ENCODE measurements around the gene EEF1AKMT4. TPM values are rescaled to one million over a fixed set of nuclear protein-coding genes. Genes with fewer than 3 reads are reported as not detected.

EEF1AKMT4 gene
- total and polyA plus RNA-seq, 8 donors: 0.73 to 18.5 (median 6.1) TPM; not detected in 1

DNA sequence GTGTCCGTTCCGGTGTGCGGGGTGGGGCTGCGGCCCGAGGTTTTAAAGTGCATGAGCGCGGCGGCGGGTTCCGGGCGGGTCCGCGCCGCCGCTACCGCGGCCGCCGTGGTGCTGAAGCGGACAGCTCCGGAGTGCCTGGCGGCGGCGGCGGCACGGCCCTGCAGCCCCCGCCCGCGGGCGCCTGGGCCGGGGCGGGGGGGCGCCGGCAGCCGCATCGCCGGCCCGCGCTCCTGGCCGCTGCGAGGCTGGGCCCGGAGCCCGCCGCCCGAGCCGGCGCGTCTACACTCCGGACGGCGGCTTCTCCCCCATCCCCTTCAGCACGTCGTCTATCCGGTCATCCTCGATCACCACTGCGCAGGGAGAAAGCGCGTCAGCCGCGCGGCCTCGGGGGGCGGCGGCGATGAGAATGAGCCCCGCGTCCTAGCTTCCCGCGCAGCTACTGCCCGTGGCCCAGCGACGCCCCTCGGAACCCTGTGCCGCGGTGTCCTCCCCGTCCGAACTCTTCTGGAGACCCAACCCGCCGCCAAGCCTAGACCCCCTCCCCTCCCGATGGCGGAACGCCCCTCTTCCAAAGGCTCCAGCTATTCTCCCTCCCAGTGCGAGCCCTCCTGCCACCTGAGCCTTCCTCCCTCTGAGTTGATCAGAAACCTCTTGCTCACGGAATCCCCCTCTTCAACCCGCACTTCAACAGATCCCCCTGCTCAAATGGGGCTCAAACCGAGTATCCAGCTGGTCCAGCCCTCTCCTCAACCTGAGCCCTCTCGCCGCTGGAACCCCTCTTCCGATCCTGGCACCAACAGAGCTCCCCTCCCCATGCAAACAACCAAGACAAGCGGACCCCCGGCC is 10.6 kb downstream of the EEF1AKMT4 start:
- TF ChIP-seq, protein P1, sequence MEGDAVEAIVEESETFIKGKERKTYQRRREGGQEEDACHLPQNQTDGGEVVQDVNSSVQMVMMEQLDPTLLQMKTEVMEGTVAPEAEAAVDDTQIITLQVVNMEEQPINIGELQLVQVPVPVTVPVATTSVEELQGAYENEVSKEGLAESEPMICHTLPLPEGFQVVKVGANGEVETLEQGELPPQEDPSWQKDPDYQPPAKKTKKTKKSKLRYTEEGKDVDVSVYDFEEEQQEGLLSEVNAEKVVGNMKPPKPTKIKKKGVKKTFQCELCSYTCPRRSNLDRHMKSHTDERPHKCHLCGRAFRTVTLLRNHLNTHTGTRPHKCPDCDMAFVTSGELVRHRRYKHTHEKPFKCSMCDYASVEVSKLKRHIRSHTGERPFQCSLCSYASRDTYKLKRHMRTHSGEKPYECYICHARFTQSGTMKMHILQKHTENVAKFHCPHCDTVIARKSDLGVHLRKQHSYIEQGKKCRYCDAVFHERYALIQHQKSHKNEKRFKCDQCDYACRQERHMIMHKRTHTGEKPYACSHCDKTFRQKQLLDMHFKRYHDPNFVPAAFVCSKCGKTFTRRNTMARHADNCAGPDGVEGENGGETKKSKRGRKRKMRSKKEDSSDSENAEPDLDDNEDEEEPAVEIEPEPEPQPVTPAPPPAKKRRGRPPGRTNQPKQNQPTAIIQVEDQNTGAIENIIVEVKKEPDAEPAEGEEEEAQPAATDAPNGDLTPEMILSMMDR (IDR thresholded peaks at IDR 0.05): no peak
- TF ChIP-seq POLR2AphosphoS5 (IDR thresholded peaks at IDR 0.05) (no peak), EP300 (IDR thresholded peaks at IDR 0.05) (no peak), POLR2A (IDR thresholded peaks at IDR 0.05) (no peak)
- peaks cover 30 to 34% (median 32%) of the 10 kb centered on the region in 4 donors for H3K4me1 ChIP-seq
- DNase-seq: peak; percentile 36 to 82
- H3K4me3 ChIP-seq: peak overlapping the region; percentile 45 to 64 (median 56)
- peaks cover 0 to 16% (median 9%) of the 10 kb centered on the region in 4 donors for H3K36me3 ChIP-seq
- H3K27ac ChIP-seq: no peak overlapping the region
- no peaks in the 10 kb centered on the region for H3K9me3 ChIP-seq
- H3K27me3 ChIP-seq: peaks cover 9 to 79% (median 50%) of the 10 kb centered on the region in 3 donors
- 1 to 4% (median 2%) methylated on average over 35 to 91 of the region's 91 CpGs for WGBS, 5 donors
- intact Hi-C loops (cut with DNase I; ENCODE audit: low total_unique reads): no loop called here

DNA sequence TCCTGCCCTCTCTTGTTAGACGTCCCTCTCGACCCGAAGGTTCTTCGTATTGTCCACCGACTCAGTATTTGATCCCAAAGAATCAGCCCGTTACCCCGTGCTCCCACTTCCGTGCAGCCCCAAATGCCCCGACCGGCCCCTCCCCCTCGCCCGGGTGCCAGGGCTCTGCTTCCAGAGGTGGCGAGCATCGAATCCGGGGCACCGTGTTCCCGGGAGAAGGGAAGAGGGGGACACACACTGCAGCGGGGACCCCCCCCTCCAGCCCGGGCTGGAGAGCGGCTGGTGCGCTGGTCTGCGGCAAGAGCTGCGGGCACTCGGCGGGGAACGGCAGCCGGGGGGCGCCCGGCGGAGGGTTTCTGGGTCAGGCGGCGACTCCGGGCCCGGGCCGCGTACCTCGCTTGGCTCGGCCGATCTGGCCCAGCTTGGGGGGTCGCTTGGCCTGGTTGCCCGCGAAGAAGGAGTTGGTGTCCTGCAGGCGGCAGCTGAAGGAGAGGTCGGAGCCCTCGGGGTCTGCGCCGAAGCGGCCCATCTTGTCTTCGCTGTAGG is 11.3 kb downstream of the EEF1AKMT4 start:
- Histone ChIP-seq H3K27me3 (peaks cover 9 to 86% (median 50%) of the 10 kb centered on the region in 3 donors), H3K4me3 (peak overlapping the region; percentile 45 to 64 (median 56)), H3K9me3 (no peaks in the 10 kb centered on the region), H3K4me1 (peaks cover 30 to 34% (median 32%) of the 10 kb centered on the region in 4 donors), H3K27ac (no peak overlapping the region), H3K36me3 (peaks cover 0 to 16% (median 9%) of the 10 kb centered on the region in 4 donors)
- TF ChIP-seq POLR2A (IDR thresholded peaks at IDR 0.05): no peak
- TF ChIP-seq EP300 (IDR thresholded peaks at IDR 0.05): no peak
- TF ChIP-seq POLR2AphosphoS5 (IDR thresholded peaks at IDR 0.05): no peak
- TF ChIP-seq, protein P1 (IDR thresholded peaks at IDR 0.05): no peak
- DNase-seq: peak in 1 of 2 donors; percentile 24
- WGBS, 5 donors: 1 to 2% (median 2%) methylated on average over 29 to 49 of the region's 49 CpGs
- intact Hi-C loops (cut with DNase I; ENCODE audit: low total_unique reads): no loop called here

DNA sequence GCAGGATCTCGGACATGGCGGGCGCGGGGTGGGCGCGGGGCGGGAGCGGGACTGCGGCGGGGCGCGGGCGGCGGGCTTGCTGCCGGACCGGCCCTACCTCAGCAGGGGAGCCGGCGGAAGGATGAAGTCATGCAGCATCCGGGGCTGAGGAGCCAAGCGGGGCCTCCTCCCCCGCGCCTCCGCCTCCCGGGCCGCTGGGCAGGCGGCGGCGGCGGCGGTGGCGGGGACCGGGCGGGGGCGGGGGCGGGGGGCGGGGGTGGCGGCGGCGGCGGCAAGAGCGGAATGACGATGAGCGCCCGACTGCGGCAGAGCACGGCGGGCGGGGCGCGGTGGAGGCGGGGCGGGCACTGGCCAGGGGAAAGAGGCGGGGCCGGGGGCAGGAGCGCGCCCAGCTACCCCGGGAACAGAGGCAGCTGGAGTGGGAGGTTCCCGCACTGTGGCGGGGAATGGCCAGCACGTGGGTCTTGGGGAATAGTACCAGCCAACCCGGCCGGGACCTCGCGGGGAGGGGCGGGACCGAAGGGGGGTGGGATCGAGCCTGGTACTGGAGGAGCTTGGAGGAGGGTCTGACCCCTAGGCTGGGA is 11.9 kb downstream of the EEF1AKMT4 start, which contains the start of gene CAMK2N2:
Gene CAMK2N2 (minus strand): TSS at position 284 of the 584 bp plus-strand sequence. CDS start 268 bp downstream, at position 16.
- peaks cover 0 to 16% (median 9%) of the 10 kb centered on the region in 4 donors for H3K36me3 ChIP-seq
- intact Hi-C loops (cut with DNase I; ENCODE audit: low total_unique reads): no loop called here
- peaks cover 30 to 34% (median 32%) of the 10 kb centered on the region in 4 donors for H3K4me1 ChIP-seq
- no peak for TF ChIP-seq EP300 (IDR thresholded peaks at IDR 0.05)
- no peak for TF ChIP-seq POLR2AphosphoS5 (IDR thresholded peaks at IDR 0.05)
- TF ChIP-seq, protein P1 (IDR thresholded peaks at IDR 0.05): no peak
- no peak for TF ChIP-seq POLR2A (IDR thresholded peaks at IDR 0.05)
- DNase-seq: peak; percentile 63 to 86
- peak within 1 kb of the TSS in 1 of 5 donors; percentile 7 for H3K27ac ChIP-seq
- H3K9me3 ChIP-seq: no peaks in the 10 kb centered on the region
- WGBS, 5 donors: 0 to 2% (median 1%) methylated on average over 14 to 56 of the region's 67 CpGs
- peak within 1 kb of the TSS; percentile 45 to 64 (median 56) for H3K4me3 ChIP-seq
- peaks cover 9 to 91% (median 50%) of the 10 kb centered on the region in 3 donors for H3K27me3 ChIP-seq

Data from stomach (tissue), 9 donors.